ENCODE measurements around the gene IFITM10.

Gene IFITM10

DNA sequence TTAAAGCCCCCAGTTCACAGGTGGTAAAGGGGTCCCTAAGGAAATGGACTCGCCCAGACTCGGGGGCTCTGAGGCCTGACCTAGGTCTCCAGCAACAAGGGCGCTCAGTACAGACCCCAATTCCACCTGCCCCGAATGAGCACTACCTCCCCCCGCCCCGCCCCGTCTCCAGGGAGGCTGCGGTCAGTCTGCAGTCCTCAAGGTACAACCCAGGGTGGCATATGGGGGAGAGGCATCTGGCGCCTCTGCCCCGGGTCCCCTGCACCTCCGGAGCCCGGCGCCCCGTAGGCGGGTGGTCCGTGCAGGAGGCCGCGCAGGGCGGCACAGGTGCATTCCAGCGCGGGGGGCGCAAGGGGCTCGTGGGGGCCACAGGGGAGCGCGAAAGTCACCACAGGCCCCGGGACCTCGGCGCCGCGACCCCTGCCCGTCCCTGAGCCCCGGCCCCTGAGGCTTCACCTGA is 13.0 kb upstream of the IFITM10 start:
- no peak for TF ChIP-seq SUZ12 (IDR thresholded peaks at IDR 0.05)
- TF ChIP-seq CTBP1 (IDR thresholded peaks at IDR 0.05; ENCODE audit: borderline replicate concordance) = no peak
- no peak for TF ChIP-seq SP1 (IDR thresholded peaks at IDR 0.05)
- no peak for TF ChIP-seq HDGF (IDR thresholded peaks at IDR 0.05; ENCODE audit: borderline replicate concordance)
- no peak for TF ChIP-seq ARNT (IDR thresholded peaks at IDR 0.05)
- TF ChIP-seq ELF4 (IDR thresholded peaks at IDR 0.05) = no peak
- no peak for TF ChIP-seq ZNF384 (IDR thresholded peaks at IDR 0.05)
- no peak for TF ChIP-seq BHLHE40 (IDR thresholded peaks at IDR 0.05; ENCODE audit: borderline replicate concordance)
- no peak for TF ChIP-seq LEF1 (IDR thresholded peaks at IDR 0.05; ENCODE audit: borderline replicate concordance)
- no peak for TF ChIP-seq FOXM1 (IDR thresholded peaks at IDR 0.05; ENCODE audit: borderline replicate concordance)
- TF ChIP-seq L3MBTL2 (conservative IDR thresholded peaks at IDR 0.05) = no peak
- TF ChIP-seq NFRKB (IDR thresholded peaks at IDR 0.05) = no peak
- POLR2A ChIA-PET = interaction anchor here (0.8 to 1.8 kb wide), 4 partner anchors 10 to 110 kb away, joined by 3 to 13 read pairs (median 7); partner anchors contain the start of gene IFITM10
- DNase-seq (ENCODE audit: extremely low spot score) = no peak
- CTCF ChIA-PET = no interaction called here

DNA sequence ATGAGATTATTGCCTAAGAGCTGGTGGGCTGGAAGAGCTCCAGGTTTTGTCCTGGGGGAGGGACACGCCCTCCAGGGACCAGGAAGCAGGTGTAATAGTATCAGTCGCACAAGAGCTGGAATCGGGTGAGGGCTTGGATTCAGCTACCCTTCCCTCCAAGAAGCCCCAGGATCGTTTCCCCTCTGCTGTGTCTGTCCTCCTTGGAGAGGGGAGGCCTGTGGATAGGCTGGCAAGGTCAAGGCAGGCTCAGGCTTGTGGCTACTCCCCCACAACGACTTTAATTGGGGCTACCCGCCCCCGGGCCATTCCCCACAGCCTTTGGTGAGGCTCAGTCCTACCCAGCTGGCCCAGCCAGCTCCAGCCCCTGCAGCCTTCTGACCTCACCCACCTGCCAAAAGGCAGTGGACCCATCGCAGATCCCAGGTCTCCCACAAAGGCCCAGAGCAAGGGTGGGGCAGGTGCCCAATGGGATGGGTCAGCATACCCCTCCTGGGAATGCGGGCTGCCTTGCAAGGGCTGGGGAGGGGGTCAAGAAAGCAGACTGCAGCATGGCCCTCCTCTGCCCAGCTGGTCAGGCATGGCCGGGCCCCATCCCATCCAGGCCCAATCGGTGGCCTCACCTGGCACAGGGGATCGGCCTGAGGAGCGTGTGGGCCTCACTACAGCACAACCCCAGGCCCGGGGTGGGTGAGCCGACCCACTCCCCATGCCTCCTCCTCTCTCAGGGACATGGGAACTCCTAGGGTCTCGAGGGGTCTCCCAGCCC is 12.3 kb upstream of the IFITM10 start:
- no peak for DNase-seq (ENCODE audit: extremely low spot score)
- TF ChIP-seq ARNT (IDR thresholded peaks at IDR 0.05) (no peak), ELF4 (IDR thresholded peaks at IDR 0.05) (no peak), TARDBP (IDR thresholded peaks at IDR 0.05) (no peak), SP1 (IDR thresholded peaks at IDR 0.05) (no peak), FOXM1 (IDR thresholded peaks at IDR 0.05; ENCODE audit: borderline replicate concordance) (no peak), BHLHE40 (IDR thresholded peaks at IDR 0.05; ENCODE audit: borderline replicate concordance) (no peak), HDGF (IDR thresholded peaks at IDR 0.05; ENCODE audit: borderline replicate concordance) (no peak), ZNF384 (IDR thresholded peaks at IDR 0.05) (no peak), SUZ12 (IDR thresholded peaks at IDR 0.05) (no peak)
- ChIA-PET CTCF (no interaction called here), POLR2A (interaction anchor here (0.8 kb wide), 1 partner anchor 16 kb away, joined by 3 read pairs; no protein-coding TSS in a partner anchor)

DNA sequence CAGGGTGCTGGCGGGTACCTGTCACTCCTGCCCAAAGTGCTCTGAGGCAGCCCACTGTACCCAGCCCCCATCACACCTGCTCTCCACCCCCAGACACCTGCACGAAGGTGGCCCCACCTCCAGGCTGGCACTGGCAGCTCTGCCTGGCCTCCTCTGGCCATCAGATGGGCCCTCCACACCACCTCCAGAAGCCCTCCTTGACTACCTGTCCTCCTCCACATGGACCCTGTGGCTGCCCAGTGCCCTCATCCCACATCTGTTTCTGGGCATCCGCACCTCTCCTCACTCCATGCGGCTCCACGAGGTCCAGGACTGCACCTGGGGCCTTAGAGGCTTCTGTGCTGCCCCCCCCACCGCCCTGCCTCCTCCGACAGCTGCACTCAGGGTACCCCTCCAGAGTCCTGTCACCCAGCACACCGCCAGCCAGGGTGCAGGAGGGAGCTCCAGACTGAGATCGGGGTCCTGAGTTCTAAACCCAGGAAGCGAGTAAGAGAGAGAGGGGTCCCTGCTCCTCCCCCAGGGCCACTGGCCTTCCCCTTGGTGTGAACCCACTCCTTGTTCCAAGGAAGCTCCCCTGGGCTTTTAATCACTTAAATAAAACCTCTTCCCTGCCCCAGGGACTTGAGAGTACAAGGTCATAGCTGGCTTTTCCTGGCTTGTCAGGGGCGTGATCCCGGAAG is 11.6 kb upstream of the IFITM10 start:
- CTCF ChIA-PET = no interaction called here
- POLR2A ChIA-PET = interaction anchor here (0.8 kb wide), 1 partner anchor 16 kb away, joined by 3 read pairs; no protein-coding TSS in a partner anchor
- TF ChIP-seq ARNT (IDR thresholded peaks at IDR 0.05) (no peak), LEF1 (IDR thresholded peaks at IDR 0.05; ENCODE audit: borderline replicate concordance) (no peak), ZNF384 (IDR thresholded peaks at IDR 0.05) (no peak), SUZ12 (IDR thresholded peaks at IDR 0.05) (no peak), NFRKB (IDR thresholded peaks at IDR 0.05) (no peak), BHLHE40 (IDR thresholded peaks at IDR 0.05; ENCODE audit: borderline replicate concordance) (no peak), CTBP1 (IDR thresholded peaks at IDR 0.05; ENCODE audit: borderline replicate concordance) (no peak), TARDBP (IDR thresholded peaks at IDR 0.05) (no peak), FOXM1 (IDR thresholded peaks at IDR 0.05; ENCODE audit: borderline replicate concordance) (no peak), FOXK2 (IDR thresholded peaks at IDR 0.05) (no peak), FOXA1 (IDR thresholded peaks at IDR 0.05) (no peak), ELF4 (IDR thresholded peaks at IDR 0.05) (no peak), L3MBTL2 (conservative IDR thresholded peaks at IDR 0.05) (no peak), SP1 (IDR thresholded peaks at IDR 0.05) (no peak), HDGF (IDR thresholded peaks at IDR 0.05; ENCODE audit: borderline replicate concordance) (no peak)
- TF ChIP-seq, protein P1, sequence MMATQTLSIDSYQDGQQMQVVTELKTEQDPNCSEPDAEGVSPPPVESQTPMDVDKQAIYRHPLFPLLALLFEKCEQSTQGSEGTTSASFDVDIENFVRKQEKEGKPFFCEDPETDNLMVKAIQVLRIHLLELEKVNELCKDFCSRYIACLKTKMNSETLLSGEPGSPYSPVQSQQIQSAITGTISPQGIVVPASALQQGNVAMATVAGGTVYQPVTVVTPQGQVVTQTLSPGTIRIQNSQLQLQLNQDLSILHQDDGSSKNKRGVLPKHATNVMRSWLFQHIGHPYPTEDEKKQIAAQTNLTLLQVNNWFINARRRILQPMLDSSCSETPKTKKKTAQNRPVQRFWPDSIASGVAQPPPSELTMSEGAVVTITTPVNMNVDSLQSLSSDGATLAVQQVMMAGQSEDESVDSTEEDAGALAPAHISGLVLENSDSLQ (IDR thresholded peaks at IDR 0.05) = no peak
- no peak for DNase-seq (ENCODE audit: extremely low spot score)

DNA sequence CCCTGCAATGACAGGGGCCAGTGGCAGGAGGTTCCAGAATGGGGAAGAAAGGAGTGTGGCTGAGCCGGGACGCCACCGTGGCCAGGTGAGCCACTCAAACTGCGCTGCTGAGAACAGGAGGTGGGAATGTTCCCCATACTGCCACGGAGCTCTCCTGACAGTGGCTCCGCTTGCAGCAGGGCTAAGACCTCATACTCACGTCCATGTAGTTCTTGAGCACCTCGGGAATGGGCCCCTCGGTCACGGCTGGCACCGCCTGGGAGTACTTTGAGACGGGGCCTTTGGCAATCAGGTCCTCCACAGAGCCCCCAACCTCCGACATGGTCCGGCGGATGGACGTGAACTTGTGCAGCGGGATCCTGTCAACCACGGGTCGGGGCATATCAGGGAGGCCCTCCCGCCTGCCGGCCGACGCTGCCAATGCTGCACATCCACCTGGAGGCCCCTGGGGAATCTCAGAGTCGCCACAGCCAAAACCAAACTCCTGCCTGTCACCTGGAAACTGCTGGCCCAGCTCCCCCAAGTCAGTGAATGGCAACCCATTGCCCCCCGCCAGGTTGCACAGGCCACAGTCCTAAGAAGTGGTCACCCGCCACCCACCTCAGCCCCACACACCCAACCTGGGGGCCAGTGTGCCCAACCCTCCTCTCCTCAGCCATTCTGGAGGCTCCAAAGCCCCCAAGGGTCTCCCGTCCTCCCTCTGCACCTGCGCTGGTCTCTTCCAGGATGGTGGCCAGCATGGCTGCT is 10.9 kb upstream of the IFITM10 start:
- no peak for DNase-seq (ENCODE audit: extremely low spot score)
- CTCF ChIA-PET = no interaction called here
- POLR2A ChIA-PET = no interaction called here
- TF ChIP-seq FOXM1 (IDR thresholded peaks at IDR 0.05; ENCODE audit: borderline replicate concordance) (no peak), BHLHE40 (IDR thresholded peaks at IDR 0.05; ENCODE audit: borderline replicate concordance) (no peak), TARDBP (IDR thresholded peaks at IDR 0.05) (no peak), SP1 (IDR thresholded peaks at IDR 0.05) (no peak), ARNT (IDR thresholded peaks at IDR 0.05) (no peak), SUZ12 (IDR thresholded peaks at IDR 0.05) (no peak), FOXK2 (IDR thresholded peaks at IDR 0.05) (no peak), LEF1 (IDR thresholded peaks at IDR 0.05; ENCODE audit: borderline replicate concordance) (no peak), CTBP1 (IDR thresholded peaks at IDR 0.05; ENCODE audit: borderline replicate concordance) (no peak), ZNF384 (IDR thresholded peaks at IDR 0.05) (no peak), NFRKB (IDR thresholded peaks at IDR 0.05) (no peak), L3MBTL2 (conservative IDR thresholded peaks at IDR 0.05) (no peak), ELF4 (IDR thresholded peaks at IDR 0.05) (no peak), FOXA1 (IDR thresholded peaks at IDR 0.05) (no peak), HDGF (IDR thresholded peaks at IDR 0.05; ENCODE audit: borderline replicate concordance) (no peak)
- TF ChIP-seq, protein P1 (IDR thresholded peaks at IDR 0.05) = no peak

DNA sequence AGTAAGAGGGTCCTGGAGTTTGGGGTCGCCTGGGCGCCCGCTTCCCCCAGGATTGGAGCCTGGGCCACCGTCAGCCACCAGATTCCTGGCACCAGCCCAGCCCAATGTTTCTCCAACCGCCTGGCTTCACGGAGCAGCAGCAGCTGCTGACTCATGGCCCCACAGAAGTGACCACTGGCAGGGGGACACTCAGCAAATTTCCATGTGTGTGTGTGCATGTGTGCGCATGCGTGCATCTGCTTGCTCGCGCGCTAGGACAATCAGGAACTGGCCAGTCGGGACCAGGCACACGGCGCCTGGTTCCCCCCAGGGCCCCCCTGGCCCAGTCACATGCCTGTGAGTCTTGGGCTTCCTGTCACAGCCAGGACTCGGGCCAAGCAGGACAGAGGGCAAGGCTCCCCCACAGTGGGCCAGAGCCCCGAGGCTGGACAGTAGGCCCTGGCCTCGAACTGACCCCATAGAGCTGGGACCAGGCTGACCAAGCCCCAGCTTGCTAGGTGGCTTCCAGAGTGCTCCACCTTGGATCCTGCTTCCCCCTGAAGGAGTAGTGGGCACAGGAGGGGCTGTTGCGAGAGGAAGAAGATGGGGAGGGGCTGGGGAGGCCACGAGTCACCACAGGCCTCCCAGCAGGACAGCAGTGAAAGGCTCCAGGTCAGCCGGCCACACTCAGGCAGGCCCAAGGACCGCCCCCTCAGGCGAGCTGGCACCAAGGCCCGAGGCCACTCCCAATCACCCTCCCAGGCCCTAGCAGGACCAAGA is 10.1 kb upstream of the IFITM10 start:
- TF ChIP-seq HDGF (IDR thresholded peaks at IDR 0.05; ENCODE audit: borderline replicate concordance) (no peak), ARNT (IDR thresholded peaks at IDR 0.05) (no peak), BHLHE40 (IDR thresholded peaks at IDR 0.05; ENCODE audit: borderline replicate concordance) (no peak), FOXA1 (IDR thresholded peaks at IDR 0.05) (no peak), FOXK2 (IDR thresholded peaks at IDR 0.05) (no peak), L3MBTL2 (conservative IDR thresholded peaks at IDR 0.05) (no peak), ELF4 (IDR thresholded peaks at IDR 0.05) (no peak)
- DNase-seq (ENCODE audit: extremely low spot score) = no peak
- CTCF ChIA-PET = no interaction called here
- POLR2A ChIA-PET = no interaction called here

All from HEK293T (cell line).